ENCODE results near the gene NTSR1.

NTSR1 gene

DNA sequence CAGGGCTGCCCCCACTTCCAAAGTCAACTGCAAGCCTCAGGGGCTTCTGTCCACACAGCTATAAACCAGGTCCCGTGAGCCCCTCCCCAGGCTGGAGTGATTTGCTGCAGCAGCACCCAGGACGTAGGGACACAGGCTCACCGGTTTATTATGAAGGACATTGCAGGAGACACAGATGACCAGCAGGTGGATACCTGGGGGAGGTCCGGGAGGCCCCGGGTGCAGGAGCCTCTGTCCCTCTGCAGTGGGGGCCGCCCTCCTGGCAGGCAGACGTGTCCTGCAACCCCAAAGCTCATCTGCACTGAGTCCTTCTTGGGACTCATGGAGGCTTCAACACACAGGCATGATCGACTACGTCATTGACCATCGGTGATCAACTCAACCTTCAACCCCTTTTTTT is 14.5 kb upstream of the NTSR1 start:
- no peak for DNase-seq (ENCODE audit: low read depth)

DNA sequence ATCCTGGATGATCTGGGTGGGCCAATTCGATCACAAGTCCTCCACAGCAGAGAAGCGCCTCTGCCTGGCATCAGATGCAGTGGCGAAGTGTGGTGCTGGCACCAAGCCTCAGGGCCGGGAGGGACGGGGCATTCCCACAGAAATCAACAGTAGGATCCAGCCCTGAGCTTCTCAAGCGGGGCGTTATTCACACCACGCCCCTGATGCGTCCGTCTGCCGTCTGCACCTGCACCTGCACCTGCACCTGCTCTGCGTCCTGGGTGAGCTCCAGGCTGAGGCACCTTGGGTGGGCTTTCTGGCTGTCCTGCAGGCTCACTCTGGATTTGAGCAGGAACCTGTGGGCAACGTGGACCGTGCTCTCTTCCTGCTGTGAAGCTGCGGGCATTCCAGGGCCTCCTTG is 13.8 kb upstream of the NTSR1 start:
- DNase-seq (ENCODE audit: low read depth) = no peak

DNA sequence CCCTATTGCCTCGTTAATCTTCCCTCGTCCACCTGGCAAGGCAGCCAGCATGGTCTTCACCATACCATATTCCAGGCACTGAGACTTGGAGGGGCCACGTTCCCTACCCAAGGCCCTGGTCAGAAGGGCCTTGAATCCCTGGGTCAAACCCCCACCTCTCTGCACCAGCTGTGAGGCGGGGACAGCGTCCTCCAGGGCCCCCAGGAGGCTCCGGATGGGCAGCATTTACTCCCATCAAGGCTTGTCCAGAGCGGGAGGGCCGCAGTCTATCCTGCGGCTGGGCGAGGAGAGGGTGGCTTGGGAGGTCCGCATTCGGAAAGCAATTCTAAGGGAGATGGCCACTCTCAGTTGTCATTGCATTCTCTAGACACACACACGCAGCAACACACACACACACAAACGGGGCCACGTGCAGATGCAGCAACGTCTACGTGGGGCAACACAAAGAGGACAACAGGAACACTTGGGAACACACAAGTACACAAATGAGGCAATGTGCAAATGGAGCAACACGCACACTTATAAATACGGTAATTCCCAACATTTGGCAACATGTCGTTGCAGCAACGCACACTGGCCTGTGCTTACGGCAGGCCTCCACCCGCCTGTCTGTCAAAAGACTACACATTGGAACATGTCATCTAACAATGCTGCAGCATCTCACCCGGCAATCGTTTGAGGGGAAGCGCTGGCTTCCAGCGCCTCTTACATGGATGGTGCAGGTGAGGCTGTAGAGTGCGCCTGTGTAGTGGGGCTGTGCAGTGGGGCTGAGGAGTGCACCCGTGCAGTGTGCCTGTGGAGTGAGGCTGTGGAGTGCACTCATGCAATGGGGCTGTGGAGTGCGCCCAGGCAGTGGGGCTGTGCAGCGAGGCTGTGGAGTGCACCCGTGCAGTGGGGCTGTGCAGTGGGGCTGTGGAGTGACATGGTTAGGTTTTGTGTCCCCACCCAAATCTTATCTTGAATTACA is 12.9 kb upstream of the NTSR1 start:
- no peak for DNase-seq (ENCODE audit: low read depth)

DNA sequence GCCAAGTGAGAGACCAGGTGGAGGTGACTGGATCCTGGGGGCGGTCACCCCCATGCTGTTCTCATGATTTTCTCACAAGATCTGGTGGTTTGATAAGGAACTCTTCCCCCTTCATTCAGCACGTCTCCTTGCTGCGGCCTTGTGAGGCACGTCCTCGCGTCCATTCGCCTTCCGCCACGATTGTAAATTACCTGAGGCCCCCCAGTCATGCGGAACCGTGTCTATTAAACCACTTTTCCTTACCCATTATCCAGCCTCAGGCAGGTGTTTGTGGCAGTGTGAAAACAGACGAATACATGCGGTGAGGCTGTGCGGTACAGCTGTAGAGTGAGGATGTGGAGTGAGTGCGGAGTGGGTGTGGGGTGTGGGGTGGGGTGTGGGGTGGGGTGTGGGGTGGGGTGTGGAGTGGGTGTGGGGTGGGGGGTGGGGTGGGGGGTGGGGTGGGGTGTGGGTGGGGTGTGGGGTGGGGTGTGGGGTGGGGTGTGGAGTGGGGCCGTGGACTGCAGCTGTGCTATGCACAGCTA is 12.1 kb upstream of the NTSR1 start:
- DNase-seq (ENCODE audit: low read depth) = no peak

DNA sequence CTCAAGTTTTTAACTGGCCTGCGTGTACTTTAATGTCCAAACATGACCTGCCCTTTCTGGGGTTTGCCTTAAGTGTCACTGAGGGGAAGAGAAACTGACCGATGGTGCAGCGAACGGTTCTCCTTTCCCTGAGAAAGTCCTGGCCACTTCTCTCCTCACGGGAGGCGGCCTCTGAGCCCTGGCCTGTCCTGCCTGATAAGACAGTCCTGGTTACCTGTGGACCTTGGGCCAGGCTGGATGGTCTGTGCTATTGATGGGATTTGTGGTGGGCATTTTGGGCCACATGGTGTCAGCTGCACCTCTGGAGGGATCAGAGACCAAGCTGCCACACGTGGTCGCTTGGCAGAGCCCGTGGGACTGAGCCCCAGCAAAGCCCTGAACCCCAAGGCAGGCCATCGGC is 11.6 kb upstream of the NTSR1 start:
- no peak for DNase-seq (ENCODE audit: low read depth)

DNA sequence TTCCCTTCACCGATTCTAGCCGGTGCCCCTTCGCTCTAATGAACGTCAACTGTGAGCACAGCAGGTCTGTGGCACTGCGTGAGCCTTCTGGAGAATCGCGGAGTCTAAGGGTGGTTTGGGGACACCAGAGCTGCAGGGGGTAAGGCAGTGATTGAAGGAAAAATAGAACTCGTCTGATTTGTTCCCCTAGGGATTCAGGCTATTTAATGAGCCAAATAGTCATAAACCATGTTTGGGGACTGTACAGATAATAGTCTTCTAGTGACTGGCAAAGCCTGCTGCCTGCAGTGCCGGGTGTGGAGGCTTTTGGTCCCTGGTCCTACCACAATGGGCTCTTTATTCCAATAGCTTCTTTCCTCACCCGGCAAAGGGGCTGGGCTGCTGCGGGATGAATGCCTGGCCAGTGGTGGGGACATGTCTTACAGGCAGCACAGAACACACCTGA is 11.1 kb upstream of the NTSR1 start:
- no peak for DNase-seq (ENCODE audit: low read depth)

DNA sequence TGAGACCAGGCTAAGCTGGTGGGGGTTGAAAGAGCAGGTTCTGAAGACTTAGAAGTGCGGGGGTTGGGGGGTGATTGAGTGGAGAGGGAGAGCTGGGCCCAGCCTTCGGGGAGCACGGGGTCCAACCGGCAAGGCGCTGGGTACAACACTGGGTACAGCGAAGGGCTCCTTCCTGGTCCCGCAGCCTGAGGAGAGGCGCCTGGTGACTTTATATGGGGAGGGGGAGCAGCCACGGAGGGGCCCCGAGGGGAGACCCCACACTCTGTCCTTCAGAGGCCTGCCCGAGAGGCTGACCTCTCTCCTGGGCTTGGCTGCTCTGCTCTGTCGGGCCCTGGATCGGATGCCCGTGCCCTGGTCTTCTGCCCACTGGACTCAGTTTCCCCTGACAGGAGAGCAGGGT is 10.4 kb upstream of the NTSR1 start:
- no peak for DNase-seq (ENCODE audit: low read depth)

DNA sequence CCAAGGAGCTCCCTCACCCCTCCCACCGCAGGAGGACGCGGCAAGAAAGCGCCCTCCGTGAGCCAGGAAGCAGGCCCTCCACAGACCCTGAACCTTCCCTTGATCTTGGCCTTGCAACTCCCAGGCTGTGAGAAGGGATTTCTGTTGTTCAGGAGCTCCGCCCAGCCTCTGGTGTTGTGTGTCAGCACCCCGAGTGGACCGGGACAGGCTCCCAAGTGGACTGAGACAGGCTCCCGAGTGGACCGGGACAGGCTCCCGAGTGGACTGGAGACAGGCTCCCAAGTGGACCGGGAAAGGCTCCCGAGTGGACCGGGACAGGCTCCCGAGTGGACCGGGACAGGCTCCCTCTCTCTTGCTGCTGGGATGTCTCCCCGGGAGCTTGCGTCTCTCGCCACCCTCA is 9.3 kb upstream of the NTSR1 start:
- DNase-seq (ENCODE audit: low read depth) = no peak

GRCh38 chr20:62699741-62700140 is 8.9 kb upstream of the NTSR1 start:
- DNase-seq (ENCODE audit: low read depth) = no peak

GRCh38 chr20:62700261-62700930 is 8.2 kb upstream of the NTSR1 start:
- DNase-seq (ENCODE audit: low read depth) = no peak

DNA sequence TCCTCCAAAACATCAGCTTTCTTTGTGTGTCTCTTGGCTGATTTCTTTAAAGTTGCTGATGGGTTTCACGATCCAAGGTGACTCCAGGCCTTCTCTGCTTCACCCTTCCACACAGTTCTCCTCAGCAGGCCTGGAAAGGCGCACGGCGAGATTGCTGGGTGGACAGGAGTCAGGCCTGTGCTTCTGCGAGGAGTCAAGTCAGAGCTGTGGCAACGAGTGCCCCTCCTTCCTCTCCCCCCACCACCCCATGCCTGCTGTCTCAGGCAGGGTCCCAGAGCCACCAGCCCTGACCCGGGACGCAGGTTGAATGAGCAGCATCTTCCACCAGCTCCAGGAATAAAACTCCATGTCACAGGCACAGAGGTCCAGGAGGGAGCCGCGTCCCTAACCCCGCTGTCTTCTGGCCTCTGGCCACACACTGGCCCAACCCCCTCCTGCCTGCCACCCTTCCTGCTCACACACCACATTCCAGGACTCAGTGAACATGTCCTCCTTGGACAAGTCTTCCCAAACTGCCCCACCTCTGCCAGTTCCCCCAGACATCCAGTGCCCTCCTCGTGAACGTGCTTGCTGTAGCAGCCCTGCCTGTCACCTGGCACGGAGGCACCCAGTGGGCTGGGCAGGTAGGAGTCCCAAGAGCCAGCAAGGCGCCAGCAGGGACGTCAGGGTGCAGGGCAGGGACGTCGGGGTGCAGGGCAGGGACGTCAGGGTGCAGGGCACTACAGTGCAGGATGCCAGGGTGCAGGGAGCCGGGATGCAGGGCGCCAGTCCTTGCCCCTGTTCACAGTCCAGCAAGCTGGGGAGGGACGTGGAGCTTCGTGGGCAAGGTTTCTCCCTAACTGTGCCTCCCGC is 7.2 kb upstream of the NTSR1 start:
- no peak for DNase-seq (ENCODE audit: low read depth)

DNA sequence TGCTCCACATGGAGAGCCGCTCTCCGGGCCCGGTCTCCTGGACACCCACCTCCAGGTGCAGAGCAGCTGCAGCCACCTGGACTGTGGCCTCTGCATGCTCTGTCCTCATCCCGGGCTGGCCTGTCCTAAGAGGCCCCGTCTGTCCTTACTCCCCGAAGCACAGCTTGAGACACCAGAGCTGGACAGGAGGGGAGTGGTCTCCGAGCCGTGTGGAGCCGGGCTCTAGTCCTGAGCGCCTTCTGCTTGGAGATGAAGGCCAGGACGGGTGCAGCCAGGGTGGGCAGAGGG is 6.7 kb upstream of the NTSR1 start:
- DNase-seq (ENCODE audit: low read depth) = no peak

DNA sequence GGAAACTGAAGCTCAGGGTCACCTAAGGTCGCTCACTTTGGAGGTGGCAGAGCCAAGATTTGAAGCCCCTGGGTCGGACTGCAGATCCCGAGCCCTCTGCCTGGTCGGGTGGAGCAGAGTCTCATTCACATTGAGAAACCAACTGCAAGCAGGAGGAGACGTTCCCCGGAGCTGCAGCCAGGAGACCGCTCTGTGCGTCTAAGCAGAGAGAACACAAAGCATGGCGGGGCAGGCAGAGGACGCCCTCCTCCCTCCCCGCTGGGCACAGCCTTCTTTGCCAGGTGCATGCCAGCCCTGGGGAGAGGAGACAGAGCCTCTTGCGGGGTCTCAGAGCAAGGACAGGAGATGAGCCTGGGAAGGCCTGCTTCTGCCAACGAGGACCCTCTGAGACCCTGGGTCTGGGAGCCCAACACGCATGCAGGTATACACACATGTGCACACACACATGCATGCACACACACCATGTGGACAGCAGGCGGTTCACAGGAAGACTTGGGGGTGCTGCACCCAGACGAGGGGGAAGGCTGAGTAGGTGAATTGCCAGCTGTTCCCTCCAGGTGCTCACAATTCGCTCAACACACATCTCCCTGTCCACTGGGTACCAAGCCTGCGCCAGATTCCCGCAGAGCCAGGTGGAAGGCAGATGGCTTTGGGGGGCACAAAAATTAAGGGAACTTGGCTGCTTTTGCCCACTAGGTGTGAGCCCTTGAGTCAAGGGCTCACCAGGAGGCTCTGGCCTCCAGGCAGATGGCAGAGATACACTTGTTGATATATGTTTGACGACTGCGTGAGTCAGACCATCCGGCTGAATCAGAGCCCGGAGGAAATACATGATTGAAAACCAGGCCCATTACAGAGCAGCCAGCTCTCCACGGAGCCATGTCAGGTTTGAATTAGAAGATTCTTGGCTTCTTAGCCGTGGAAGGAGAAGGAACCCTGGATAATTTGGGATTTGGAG is 5.5 kb upstream of the NTSR1 start:
- no peak for DNase-seq (ENCODE audit: low read depth)

GRCh38 chr20:62703853-62704228 is 4.8 kb upstream of the NTSR1 start:
- no peak for DNase-seq (ENCODE audit: low read depth)

GRCh38 chr20:62704341-62704948 is 4.2 kb upstream of the NTSR1 start:
- DNase-seq (ENCODE audit: low read depth) = no peak

DNA sequence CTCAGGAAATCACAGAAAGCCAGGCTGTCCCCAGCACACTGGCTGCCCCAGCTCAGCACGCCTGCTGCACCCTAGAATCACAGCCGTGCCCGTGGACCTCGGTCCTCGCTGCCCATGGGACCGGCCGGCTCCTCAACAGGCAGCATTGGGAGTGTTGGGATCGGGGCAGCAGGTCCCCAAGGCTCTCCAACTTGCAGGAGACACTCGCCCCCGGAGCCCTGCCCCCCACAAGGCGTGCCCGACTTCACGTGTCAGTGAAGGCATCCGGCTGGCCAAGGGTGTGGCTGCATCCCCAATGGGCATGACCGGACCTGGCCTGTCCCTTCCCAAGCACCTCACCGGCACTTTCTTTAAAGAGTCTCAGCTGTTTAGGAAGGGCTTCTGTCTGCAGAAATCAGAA is 3.0 kb upstream of the NTSR1 start:
- no peak for DNase-seq (ENCODE audit: low read depth)

DNA sequence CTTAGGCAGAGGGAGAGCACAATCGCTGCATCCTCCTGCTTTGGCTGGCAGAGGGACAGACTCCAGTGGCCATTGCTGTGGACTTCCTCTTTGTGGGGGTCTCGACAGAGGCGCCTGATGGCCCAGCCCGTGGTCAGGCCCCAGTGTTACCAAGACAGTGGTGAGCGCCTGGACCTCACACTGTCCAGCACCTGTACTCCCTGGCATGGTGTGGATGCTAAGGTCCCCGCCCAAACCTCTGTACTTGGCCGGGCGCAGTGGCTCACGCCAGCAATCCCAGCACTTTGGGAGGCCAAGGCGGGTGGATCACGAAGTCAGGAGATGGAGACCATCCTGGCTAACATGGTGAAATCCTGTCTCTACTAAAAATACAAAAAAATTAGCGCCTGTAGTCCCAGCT is 2.3 kb upstream of the NTSR1 start:
- no peak for DNase-seq (ENCODE audit: low read depth)

GRCh38 chr20:62706857-62707256 is 1.8 kb upstream of the NTSR1 start:
- no peak for DNase-seq (ENCODE audit: low read depth)

DNA sequence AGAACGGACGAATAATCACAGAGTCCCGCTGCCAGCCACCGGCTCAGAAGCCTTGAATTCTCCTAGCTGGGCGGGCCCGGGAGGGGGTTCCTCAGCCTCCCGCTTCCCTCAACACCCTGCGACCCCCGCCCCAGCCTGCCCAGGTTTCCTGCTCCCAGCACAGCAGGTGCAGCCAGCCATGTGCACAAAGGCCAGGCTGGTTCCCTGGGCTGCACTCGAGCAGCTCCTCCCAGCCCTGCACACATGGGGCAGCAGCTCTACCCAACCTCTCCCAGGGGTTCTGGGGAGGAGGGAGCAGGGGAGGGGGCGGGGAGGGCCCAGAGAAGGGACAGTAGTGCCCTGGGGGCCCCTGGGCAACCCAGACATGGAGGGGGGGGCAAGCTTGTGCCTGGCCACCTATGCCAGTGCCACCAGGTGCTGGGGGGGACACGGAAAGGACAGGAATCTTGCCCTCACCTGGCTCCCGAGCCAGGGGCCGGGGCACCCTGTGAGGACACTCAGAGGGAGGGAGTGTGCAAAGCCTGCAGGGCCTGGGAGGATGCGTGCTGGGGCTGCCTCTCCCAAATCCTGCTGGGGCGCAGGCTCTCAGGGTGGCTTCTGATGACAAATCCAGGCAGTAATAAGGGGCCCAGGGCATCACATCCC is 1.2 kb upstream of the NTSR1 start:
- DNase-seq (ENCODE audit: low read depth) = no peak

DNA sequence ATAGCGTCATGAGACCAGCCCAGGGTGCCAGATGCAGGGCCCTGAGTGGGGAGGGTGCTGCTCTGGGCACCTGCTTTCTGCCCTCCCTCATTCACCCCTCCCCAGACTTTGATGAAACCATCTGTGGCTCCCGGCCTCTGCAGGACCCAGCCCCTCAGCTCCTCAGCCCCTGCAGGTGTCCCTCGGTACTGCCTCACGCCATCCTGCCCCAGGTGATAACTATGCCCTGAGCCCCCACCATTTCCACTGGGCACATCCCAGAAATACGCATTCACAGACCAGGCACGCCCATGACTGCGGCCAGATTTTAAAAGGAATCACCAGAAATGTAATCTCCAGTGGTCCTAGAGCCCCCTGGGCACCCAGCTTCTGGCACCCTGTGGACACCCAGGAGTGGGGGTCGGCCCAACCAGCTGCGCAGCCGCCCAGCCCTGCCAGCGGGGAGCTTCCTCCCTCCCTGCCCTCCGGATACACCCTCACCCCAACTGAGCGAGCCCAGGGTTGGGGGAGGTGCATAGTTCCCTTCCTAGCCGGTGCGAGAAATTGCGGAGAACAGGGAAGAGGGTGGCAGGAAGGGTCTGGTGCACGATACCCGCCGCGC is 615 bp upstream of the NTSR1 start:
- no peak for DNase-seq (ENCODE audit: low read depth)
